ENCODE results near the gene LRRIQ4.

The LRRIQ4 gene

GRCh38 chr3:169781209-169781855 lies 31.3 kb upstream of the LRRIQ4 start:
- Histone ChIP-seq H2BK12ac (ENCODE audit: low read length in 2 of 2) (no peak overlapping the region), H3K4ac (ENCODE audit: low read depth in 1 of 2, low read length in 2 of 2) (no peak overlapping the region), H2BK5ac (ENCODE audit: low read depth, low read length, poor library complexity, severe bottlenecking) (no peak overlapping the region), H3K4me2 (ENCODE audit: low read length, poor library complexity, severe bottlenecking) (no peak overlapping the region), H3K27ac (ENCODE audit: low read length, poor library complexity, severe bottlenecking) (no peak overlapping the region), H2BK120ac (ENCODE audit: low read depth, low read length) (no peak overlapping the region), H3K27me3 (ENCODE audit: control insufficient read depth in 1 of 2, insufficient read depth in 1 of 2, low read length in 2 of 2) (no peaks in the 10 kb centered on the region), H3K79me1 (replicated peaks; ENCODE audit: low read length, poor library complexity, severe bottlenecking) (peaks cover 30% of the 10 kb centered on the region), H3K4me3 (ENCODE audit: insufficient read depth in 1 of 2, low read depth in 1 of 2, low read length in 2 of 2) (no peak overlapping the region), H2BK15ac (ENCODE audit: low read depth, poor library complexity, severe bottlenecking) (no peak overlapping the region), H3K9me3 (ENCODE audit: control insufficient read depth, low read length) (no peaks in the 10 kb centered on the region), H4K91ac (ENCODE audit: low read length) (no peak overlapping the region), H3K14ac (ENCODE audit: low read length in 2 of 2) (no peak overlapping the region), H3K36me3 (ENCODE audit: control insufficient read depth in 1 of 2, insufficient read depth in 2 of 2, low read depth in 1 of 2, low read length in 2 of 2) (peaks cover 10 to 99% of the 10 kb centered on the region in 2 experiments), H3K4me1 (ENCODE audit: control insufficient read depth, insufficient read depth, low read depth, low read length) (no peaks in the 10 kb centered on the region), H2AK5ac (ENCODE audit: low read length, severe bottlenecking) (no peak overlapping the region), H4K8ac (ENCODE audit: low read length) (no peak overlapping the region), H3K9ac (ENCODE audit: low read length) (no peak overlapping the region), H3K23ac (ENCODE audit: low read length in 2 of 2) (no peak overlapping the region), H2AFZ (ENCODE audit: low read depth, low read length) (no peak overlapping the region), H3K18ac (ENCODE audit: low read depth in 1 of 2, low read length in 2 of 2) (no peak overlapping the region)
- 90% methylated on average over 4 of the region's 4 CpGs for WGBS
- no peak for DNase-seq

GRCh38 chr3:169787120-169787519 lies 25.6 kb upstream of the LRRIQ4 start:
- Histone ChIP-seq H3K36me3 (ENCODE audit: control insufficient read depth in 1 of 2, insufficient read depth in 2 of 2, low read depth in 1 of 2, low read length in 2 of 2) (peaks cover 5 to 90% of the 10 kb centered on the region in 2 experiments), H2BK5ac (ENCODE audit: low read depth, low read length, poor library complexity, severe bottlenecking) (no peak overlapping the region), H3K9me3 (ENCODE audit: control insufficient read depth, low read length) (no peaks in the 10 kb centered on the region), H3K14ac (ENCODE audit: low read length in 2 of 2) (no peak overlapping the region), H2AK5ac (ENCODE audit: low read length, severe bottlenecking) (no peak overlapping the region), H3K9ac (ENCODE audit: low read length) (no peak overlapping the region), H3K4me3 (ENCODE audit: insufficient read depth in 1 of 2, low read depth in 1 of 2, low read length in 2 of 2) (no peak overlapping the region), H3K79me1 (replicated peaks; ENCODE audit: low read length, poor library complexity, severe bottlenecking) (peaks cover 9% of the 10 kb centered on the region), H3K27me3 (ENCODE audit: control insufficient read depth in 1 of 2, insufficient read depth in 1 of 2, low read length in 2 of 2) (no peaks in the 10 kb centered on the region), H2BK12ac (ENCODE audit: low read length in 2 of 2) (no peak overlapping the region), H3K18ac (ENCODE audit: low read depth in 1 of 2, low read length in 2 of 2) (no peak overlapping the region), H4K8ac (ENCODE audit: low read length) (no peak overlapping the region), H4K91ac (ENCODE audit: low read length) (no peak overlapping the region), H2BK120ac (ENCODE audit: low read depth, low read length) (no peak overlapping the region), H3K4me1 (ENCODE audit: control insufficient read depth, insufficient read depth, low read depth, low read length) (no peaks in the 10 kb centered on the region), H3K4ac (ENCODE audit: low read depth in 1 of 2, low read length in 2 of 2) (no peak overlapping the region), H3K23ac (ENCODE audit: low read length in 2 of 2) (no peak overlapping the region), H2BK15ac (ENCODE audit: low read depth, poor library complexity, severe bottlenecking) (no peak overlapping the region), H3K27ac (ENCODE audit: low read length, poor library complexity, severe bottlenecking) (no peak overlapping the region), H2AFZ (ENCODE audit: low read depth, low read length) (no peak overlapping the region), H3K4me2 (ENCODE audit: low read length, poor library complexity, severe bottlenecking) (no peak overlapping the region)
- no CpG with 5 or more reads among the region's 4 CpGs for WGBS
- no peak for DNase-seq

- Histone ChIP-seq H3K36me3 (ENCODE audit: control insufficient read depth in 1 of 2, insufficient read depth in 2 of 2, low read depth in 1 of 2, low read length in 2 of 2) (peaks cover 3 to 90% of the 10 kb centered on the region in 2 experiments), H3K18ac (ENCODE audit: low read depth in 1 of 2, low read length in 2 of 2) (no peak overlapping the region), H2BK15ac (ENCODE audit: low read depth, poor library complexity, severe bottlenecking) (no peak overlapping the region), H3K4me2 (ENCODE audit: low read length, poor library complexity, severe bottlenecking) (no peak overlapping the region), H3K27ac (ENCODE audit: low read length, poor library complexity, severe bottlenecking) (no peak overlapping the region), H3K4me1 (ENCODE audit: control insufficient read depth, insufficient read depth, low read depth, low read length) (no peaks in the 10 kb centered on the region), H3K4me3 (ENCODE audit: insufficient read depth in 1 of 2, low read depth in 1 of 2, low read length in 2 of 2) (no peak overlapping the region), H3K9ac (ENCODE audit: low read length) (no peak overlapping the region), H4K8ac (ENCODE audit: low read length) (no peak overlapping the region), H2BK12ac (ENCODE audit: low read length in 2 of 2) (no peak overlapping the region), H2AK5ac (ENCODE audit: low read length, severe bottlenecking) (no peak overlapping the region), H4K91ac (ENCODE audit: low read length) (no peak overlapping the region), H3K23ac (ENCODE audit: low read length in 2 of 2) (no peak overlapping the region), H3K14ac (ENCODE audit: low read length in 2 of 2) (no peak overlapping the region), H3K4ac (ENCODE audit: low read depth in 1 of 2, low read length in 2 of 2) (no peak overlapping the region), H3K9me3 (ENCODE audit: control insufficient read depth, low read length) (no peaks in the 10 kb centered on the region), H2BK5ac (ENCODE audit: low read depth, low read length, poor library complexity, severe bottlenecking) (no peak overlapping the region), H2AFZ (ENCODE audit: low read depth, low read length) (no peak overlapping the region), H3K79me1 (replicated peaks; ENCODE audit: low read length, poor library complexity, severe bottlenecking) (peaks cover 11% of the 10 kb centered on the region), H3K27me3 (ENCODE audit: control insufficient read depth in 1 of 2, insufficient read depth in 1 of 2, low read length in 2 of 2) (no peaks in the 10 kb centered on the region), H2BK120ac (ENCODE audit: low read depth, low read length) (no peak overlapping the region)
- no peak for DNase-seq
- WGBS = 100% methylated on average over 1 of the region's 1 CpG
These were observed 24.9 kb upstream of the LRRIQ4 start for GRCh38 chr3:169787791-169788190.

GRCh38 chr3:169790219-169790618 lies 22.5 kb upstream of the LRRIQ4 start:
- no peak for DNase-seq
- Histone ChIP-seq H3K4me1 (ENCODE audit: control insufficient read depth, insufficient read depth, low read depth, low read length) (no peaks in the 10 kb centered on the region), H3K9ac (ENCODE audit: low read length) (no peak overlapping the region), H2AFZ (ENCODE audit: low read depth, low read length) (no peak overlapping the region), H3K4me3 (ENCODE audit: insufficient read depth in 1 of 2, low read depth in 1 of 2, low read length in 2 of 2) (no peak overlapping the region), H2BK15ac (ENCODE audit: low read depth, poor library complexity, severe bottlenecking) (no peak overlapping the region), H2AK5ac (ENCODE audit: low read length, severe bottlenecking) (no peak overlapping the region), H2BK120ac (ENCODE audit: low read depth, low read length) (no peak overlapping the region), H3K18ac (ENCODE audit: low read depth in 1 of 2, low read length in 2 of 2) (no peak overlapping the region), H3K14ac (ENCODE audit: low read length in 2 of 2) (no peak overlapping the region), H3K27ac (ENCODE audit: low read length, poor library complexity, severe bottlenecking) (no peak overlapping the region), H3K9me3 (ENCODE audit: control insufficient read depth, low read length) (no peaks in the 10 kb centered on the region), H3K79me1 (replicated peaks; ENCODE audit: low read length, poor library complexity, severe bottlenecking) (peaks cover 11% of the 10 kb centered on the region), H4K8ac (ENCODE audit: low read length) (no peak overlapping the region), H4K91ac (ENCODE audit: low read length) (no peak overlapping the region), H2BK12ac (ENCODE audit: low read length in 2 of 2) (no peak overlapping the region), H2BK5ac (ENCODE audit: low read depth, low read length, poor library complexity, severe bottlenecking) (no peak overlapping the region), H3K36me3 (ENCODE audit: control insufficient read depth in 1 of 2, insufficient read depth in 2 of 2, low read depth in 1 of 2, low read length in 2 of 2) (peaks cover 3 to 73% of the 10 kb centered on the region in 2 experiments), H3K4me2 (ENCODE audit: low read length, poor library complexity, severe bottlenecking) (no peak overlapping the region), H3K27me3 (ENCODE audit: control insufficient read depth in 1 of 2, insufficient read depth in 1 of 2, low read length in 2 of 2) (no peaks in the 10 kb centered on the region), H3K4ac (ENCODE audit: low read depth in 1 of 2, low read length in 2 of 2) (no peak overlapping the region), H3K23ac (ENCODE audit: low read length in 2 of 2) (no peak overlapping the region)

Data from mesenchymal stem cell (in vitro differentiated cells and primary cell).